Sigmoid colon (tissue), 7 donors: ENCODE data around the gene AP4M1. TPM values are rescaled to one million over a fixed set of nuclear protein-coding genes. Genes with fewer than 3 reads are reported as not detected.

Experiments used
- DNase-seq: peaks from one replicate; pipeline ENCODE4 v3.0.0-alpha.2; 2019
- H3K27ac ChIP-seq, 4 donors: fragments of 200-600 bp; sonication (generic); one replicate each; pipeline ENCODE4 v1.5.1; 2016 to 2019; ENCODE audit warnings: mild to moderate bottlenecking in 1 of 4
- H3K27me3 ChIP-seq, 3 donors: fragments of 200-600 bp; sonication (generic); one replicate each; pipeline ENCODE4 v1.5.1; 2019; ENCODE audit warnings: mild to moderate bottlenecking in 1 of 3
- H3K36me3 ChIP-seq, 4 donors: fragments of 200-600 bp; sonication (generic); one replicate each; pipeline ENCODE4 v1.5.1; 2016 to 2019
- H3K4me1 ChIP-seq, 4 donors: fragments of 200-600 bp; sonication (generic); one replicate each; pipeline ENCODE4 v1.5.1; 2017 to 2019
- H3K4me3 ChIP-seq, 4 donors: fragments of 200-600 bp; sonication (generic); one replicate each; pipeline ENCODE4 v1.5.1; 2017 to 2019; ENCODE audit warnings: mild to moderate bottlenecking in 2 of 4, moderate library complexity in 1 of 4
- H3K9me3 ChIP-seq, 4 donors: fragments of 200-600 bp in 3 of 4; sonication (generic) in 3 of 4; one replicate each; pipeline versions ENCODE4 v1.5.1 to v1.6.1; 2013 to 2019
- CTCF ChIP-seq, 4 experiments: fragments of 450-650 bp in 3 of 4; fragments of 200-600 bp in 1 of 4; IDR thresholded peaks; one replicate each; pipeline ENCODE4 v1.5.1; 2016 to 2019; ENCODE audit warnings: antibody characterized with exemption in 4 of 4, mild to moderate bottlenecking in 3 of 4, moderate library complexity in 2 of 4
- EP300 ChIP-seq, 4 donors: sonication (generic); formaldehyde crosslinking; IDR thresholded peaks; one replicate each; pipeline ENCODE4 v1.6.1; 2017; ENCODE audit warnings: antibody characterized with exemption in 4 of 4
- POLR2A ChIP-seq, 2 donors: fragments of 450-650 bp; IDR thresholded peaks; one replicate each; pipeline ENCODE4 v1.6.1; 2016; ENCODE audit warnings: antibody characterized with exemption in 2 of 2, mild to moderate bottlenecking in 2 of 2, moderate library complexity in 2 of 2
- POLR2AphosphoS5 ChIP-seq, 4 donors: sonication (generic); formaldehyde crosslinking; IDR thresholded peaks; one replicate each; pipeline ENCODE4 v1.6.1; 2017; ENCODE audit warnings: antibody characterized with exemption in 4 of 4
- WGBS, 2 donors: extraction: QIAGEN DNeasy Blood & Tissue Kit; methylation state at CpG; one replicate each; pipeline ENCODE4 v1.1.7; 2013; 5-methylcytosine and 5-hydroxymethylcytosine counted together
- intact Hi-C: fragments of 100-400 bp; cut with DNase I; formaldehyde crosslinking; loops from one replicate; pipeline ENCODE4 v1.15.1; 2023
- polyA plus RNA-seq, 3 donors: library from polyadenylated mRNA; stranded (reverse); fragments of 200-250 nt; gene quantifications; one replicate each; pipeline ENCODE4 v1.2.3, GENCODE V29; 2013
- total RNA-seq, 4 donors: library from RNA; depleted of rRNA; stranded (reverse); fragments of >200 nt; gene quantifications; one replicate each; pipeline ENCODE4 v1.1.0, GENCODE V29; 2016
- donor health status: healthy with polysubstance abuse.
- donor health status: Bipolar disorder and iron deficiency.
- donor health status: healthy.

The AP4M1 gene
- total and polyA plus RNA-seq, 7 donors, result 14.6 to 26.6 (median 18.1) TPM

- peak; percentile 66 to 95 (median 89) for TF ChIP-seq POLR2AphosphoS5 (IDR thresholded peaks at IDR 0.05)
- peak; percentile 57 to 70 for TF ChIP-seq POLR2A (IDR thresholded peaks at IDR 0.05)
- TF ChIP-seq EP300 (IDR thresholded peaks at IDR 0.05), result peak in 2 of 4 donors; percentile 46 to 62
- TF ChIP-seq CTCF (IDR thresholded peaks at IDR 0.05), result peak; percentile 80 to 93 (median 91)
- DNase-seq, result peak; percentile 99
- whole genome bisulfite sequencing, 2 donors, result 0 to 1% methylated on average over 55 of the region's 55 CpGs
- Histone ChIP-seq H3K4me3 (peak within 1 kb of the TSS; percentile 85 to 96 (median 89)), H3K27me3 (no peaks in the 10 kb centered on the region), H3K4me1 (peaks cover 0 to 55% (median 48%) of the 10 kb centered on the region in 4 donors), H3K9me3 (no peaks in the 10 kb centered on the region), H3K27ac (peak within 1 kb of the TSS; percentile 88 to 89 (median 89)), H3K36me3 (peaks cover 3 to 31% (median 12%) of the 10 kb centered on the region in 4 donors)
- intact Hi-C loops, result loop anchor here (1.0 to 10.0 kb wide), 5 partner anchors 15 to 167 kb away; partner anchors contain the start of genes TRIM4, ZKSCAN1 and ZSCAN21
Observed at GRCh38 chr7:100081535-100082102, 19.8 kb upstream of the AP4M1 start, which contains the start of gene ZNF3. Gene ZNF3, minus strand, starts transcription at chr7:100081723. Its CDS starts 4,366 bp downstream, at chr7:100077357.

DNA sequence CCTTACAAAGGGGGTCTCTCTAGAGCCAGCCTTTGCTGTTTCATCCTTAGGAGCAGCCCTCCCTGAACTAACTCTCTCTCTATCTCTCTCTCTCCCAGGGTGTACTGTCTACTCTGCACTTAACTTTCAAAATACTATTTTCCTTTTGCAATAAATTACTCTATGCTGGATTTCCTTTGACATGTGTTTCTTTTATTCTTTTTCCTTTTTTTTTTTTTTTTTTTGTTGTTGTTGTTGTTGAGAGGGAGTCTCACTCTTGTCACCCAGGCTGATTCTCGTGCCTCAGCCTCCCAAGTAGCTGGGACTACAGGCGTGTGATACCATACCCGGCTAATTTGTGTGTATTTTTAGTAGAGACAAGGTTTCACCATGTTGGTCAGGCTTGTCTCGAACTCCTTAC lies 18.5 kb upstream of the AP4M1 start:
- peaks cover 0 to 17% (median 4%) of the 10 kb centered on the region in 4 donors for H3K36me3 ChIP-seq
- H3K4me3 ChIP-seq, result no peak overlapping the region
- H3K27ac ChIP-seq, result peak overlapping the region; percentile 88 to 89 (median 89)
- DNase-seq, result no peak
- intact Hi-C loops, result loop anchor here (10.0 kb wide), 1 partner anchor 168 kb away; the partner anchor contains the start of gene TRIM4
- peaks cover 0 to 66% (median 58%) of the 10 kb centered on the region in 4 donors for H3K4me1 ChIP-seq
- TF ChIP-seq CTCF (IDR thresholded peaks at IDR 0.05) (no peak), POLR2A (IDR thresholded peaks at IDR 0.05) (no peak), EP300 (IDR thresholded peaks at IDR 0.05) (no peak), POLR2AphosphoS5 (IDR thresholded peaks at IDR 0.05) (no peak)
- no peaks in the 10 kb centered on the region for H3K9me3 ChIP-seq
- 64 to 70% methylated on average over 4 of the region's 4 CpGs for WGBS, 2 donors
- H3K27me3 ChIP-seq, result no peaks in the 10 kb centered on the region

- Histone ChIP-seq H3K4me3 (no peak overlapping the region), H3K36me3 (peaks cover 0 to 7% (median 3%) of the 10 kb centered on the region in 4 donors), H3K4me1 (peaks cover 0 to 62% (median 59%) of the 10 kb centered on the region in 4 donors), H3K27me3 (no peaks in the 10 kb centered on the region), H3K9me3 (no peaks in the 10 kb centered on the region), H3K27ac (peak overlapping the region in 3 of 4 donors; percentile 87 to 94 (median 89))
- TF ChIP-seq EP300 (IDR thresholded peaks at IDR 0.05) (no peak), POLR2AphosphoS5 (IDR thresholded peaks at IDR 0.05) (no peak), POLR2A (IDR thresholded peaks at IDR 0.05) (no peak), CTCF (IDR thresholded peaks at IDR 0.05) (no peak)
- DNase-seq, result no peak
- WGBS, 2 donors, result 62 to 68% methylated on average over 3 of the region's 3 CpGs
- intact Hi-C loops, result loop anchor here (10.0 kb wide), 1 partner anchor 171 kb away; the partner anchor contains the start of gene TRIM4
Observed at GRCh38 chr7:100085515-100085914, 15.9 kb upstream of the AP4M1 start.

- TF ChIP-seq EP300 (IDR thresholded peaks at IDR 0.05) (peak; percentile 73 to 94 (median 90)), CTCF (IDR thresholded peaks at IDR 0.05) (no peak), POLR2AphosphoS5 (IDR thresholded peaks at IDR 0.05) (peak; percentile 89 to 99 (median 98))
- 79 to 87% methylated on average over 10 of the region's 10 CpGs for WGBS, 2 donors
- Histone ChIP-seq H3K36me3 (peaks cover 14 to 24% (median 19%) of the 10 kb centered on the region in 4 donors), H3K27ac (peak overlapping the region; percentile 86 to 94 (median 88)), H3K4me1 (peaks cover 0 to 54% (median 50%) of the 10 kb centered on the region in 4 donors), H3K27me3 (no peaks in the 10 kb centered on the region), H3K4me3 (no peak overlapping the region), H3K9me3 (no peaks in the 10 kb centered on the region)
- intact Hi-C loops, result loop anchor here (10.0 kb wide), 1 partner anchor 172 kb away; the partner anchor contains the start of gene TRIM4
- DNase-seq, result no peak
Observed at GRCh38 chr7:100087055-100087750, 14.2 kb upstream of the AP4M1 start.
